GM21717 (cell line): ENCODE results near the gene EGLN2.
"Not testable (repeated sequence)": the region's sequence is repeated elsewhere in the genome, so short reads cannot be mapped to it uniquely, and the experiment has no call there.

ENCODE experiments used
- ATAC-seq: cut with Tn5 transposase; IDR thresholded peaks from one replicate; pipeline ENCODE4 v1.9.1; 2021; ENCODE audit warnings: mild to moderate bottlenecking, moderate library complexity; ENCODE audit not compliant: unreplicated experiment

Gene EGLN2

GRCh38 chr19:40838477-40838876 lies 39.5 kb downstream of the EGLN2 start:
- ATAC-seq: not testable (repeated sequence)

GRCh38 chr19:40842012-40842411 lies 43.0 kb downstream of the EGLN2 start:
- ATAC-seq: not testable (repeated sequence)

DNA sequence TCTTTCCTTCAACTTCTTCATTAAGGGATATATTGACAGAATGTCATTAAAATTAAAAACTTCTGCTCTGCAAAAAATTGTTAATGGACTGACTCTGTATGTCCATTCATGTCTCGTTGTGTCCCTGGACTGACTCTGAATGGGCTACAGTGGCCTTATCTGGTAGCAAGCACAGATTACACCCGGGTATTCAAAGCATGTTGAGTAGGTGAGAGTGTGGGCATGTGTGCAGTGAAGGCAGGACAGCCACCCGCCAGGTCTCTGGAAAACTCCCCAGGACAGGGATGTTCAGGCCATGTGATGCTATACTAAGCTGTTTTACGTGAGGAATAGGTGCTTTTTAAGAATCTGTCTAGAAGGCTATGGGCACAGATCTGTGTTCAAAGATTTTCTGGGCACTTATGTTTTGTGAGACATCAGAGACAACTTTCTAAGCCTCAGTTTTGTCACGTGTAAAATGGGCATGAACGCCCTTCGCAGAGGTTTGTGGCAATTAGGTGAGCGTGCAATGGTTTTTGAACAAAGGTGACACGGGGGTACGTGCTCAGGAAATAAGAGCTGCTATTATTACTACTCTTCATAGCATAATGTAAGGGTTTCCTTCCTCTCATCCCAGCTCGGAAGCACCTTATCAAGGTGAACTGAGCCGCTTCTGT lies 44.1 kb downstream of the EGLN2 start:
- not testable (repeated sequence) for ATAC-seq

- ATAC-seq: not testable (repeated sequence)
Observed at GRCh38 chr19:40843653-40844052, 44.7 kb downstream of the EGLN2 start.

DNA sequence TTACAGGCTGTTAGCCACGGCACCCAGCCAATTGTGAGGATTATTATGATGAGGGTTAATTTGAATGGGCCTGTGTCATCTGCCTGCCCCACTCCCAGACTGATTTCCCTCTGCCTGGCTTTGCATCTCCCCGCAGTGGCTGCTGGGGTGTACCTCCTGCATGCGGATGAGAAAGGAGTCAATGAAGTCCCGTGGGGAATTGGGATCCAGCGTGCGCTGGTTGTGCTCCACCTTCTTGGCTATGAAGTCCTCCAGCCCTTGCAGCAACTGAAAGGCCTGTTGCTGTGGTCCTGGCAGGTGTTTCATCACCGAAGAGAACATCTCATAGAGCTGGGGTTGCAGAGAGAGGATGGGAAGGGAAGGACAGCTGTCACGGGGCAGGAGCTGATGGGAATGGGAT lies 47.7 kb downstream of the EGLN2 start:
- ATAC-seq: not testable (repeated sequence)

GRCh38 chr19:40850277-40850676 lies 51.3 kb downstream of the EGLN2 start, which contains the start of gene CYP2A6:
Gene CYP2A6, minus strand, starts transcription at chr19:40850447. Its CDS starts 21 bp downstream, at chr19:40850426.
- not testable (repeated sequence) for ATAC-seq

DNA sequence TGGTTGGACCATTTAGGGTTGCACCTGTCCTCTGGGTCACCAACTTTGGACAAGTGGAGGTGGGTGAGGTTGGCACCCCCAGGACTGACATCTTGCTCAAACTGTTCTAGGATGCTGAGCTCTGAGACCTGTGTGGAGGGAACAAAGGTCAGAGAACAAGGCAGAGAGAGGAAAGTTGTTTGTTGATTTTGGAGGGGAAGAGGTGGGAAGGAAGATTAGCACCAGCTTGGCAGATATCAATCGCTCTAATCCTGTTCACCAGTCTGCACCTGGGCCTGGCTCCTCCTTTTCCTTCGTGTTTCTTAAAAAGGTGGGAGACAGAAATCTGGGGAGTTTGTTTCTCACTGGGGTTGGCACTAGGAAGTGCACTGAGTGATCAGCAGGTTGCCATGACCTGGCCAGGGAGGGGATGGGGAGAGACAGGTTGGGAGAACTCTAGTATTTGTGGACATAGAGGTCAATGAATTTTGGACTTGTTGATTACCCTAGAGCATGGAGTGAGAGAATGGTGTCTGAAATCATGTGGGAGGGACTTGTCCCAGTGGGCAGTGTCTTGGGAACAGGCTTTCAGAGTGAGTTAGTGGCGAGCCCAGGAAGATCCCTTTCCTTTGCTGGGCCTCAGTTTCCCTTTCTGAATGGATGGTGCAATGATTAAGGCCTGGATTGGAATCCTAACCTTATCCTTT lies 53.6 kb downstream of the EGLN2 start:
- ATAC-seq: not testable (repeated sequence)
